OCI-LY7 (cell line): ENCODE results near the gene NSD1. TPM values are rescaled to one million over a fixed set of nuclear protein-coding genes. Genes with fewer than 3 reads are reported as not detected.

Experiments used
- BruUV-seq: library from RNA; stranded (reverse); fragments of 400-500 nt; replicated peaks from 2 replicates; lab custom pipeline; 2021; lab: Mats Ljungman, UMichigan
- CTCF ChIA-PET: fragments of 300-600 bp; sonication (Branson Sonifier 250); formaldehyde crosslinking; loops from one replicate; lab custom pipeline; 2022; ENCODE audit warnings: antibody characterized with exemption; ENCODE audit not compliant: unreplicated experiment; lab: Charles Lee
- POLR2A ChIA-PET: fragments of 300-600 bp; sonication (Branson Sonifier 250); formaldehyde crosslinking; loops from one replicate; lab custom pipeline; 2022; ENCODE audit warnings: antibody characterized with exemption; lab: Charles Lee
- DNase-seq: peaks from one replicate; pipeline ENCODE4 v3.0.0-alpha.2; 2015; ENCODE audit warnings: low spot score
- H2AFZ ChIP-seq: fragments of 200-600 bp; sonication (generic), shearing (Covaris generic); 2 replicates; pipeline ENCODE4 v1.6.1; 2014; ENCODE audit warnings: mild to moderate bottlenecking, antibody characterized with exemption, low read length, moderate library complexity
- H3K27ac ChIP-seq: fragments of 200-600 bp; sonication (generic); 2 replicates; pipeline ENCODE4 v1.5.1; 2014; ENCODE audit warnings: mixed run types, low read depth, mild to moderate bottlenecking, moderate library complexity, low read length, inconsistent platforms; ENCODE audit not compliant: poor library complexity, severe bottlenecking
- H3K36me3 ChIP-seq: fragments of 200-600 bp; sonication (generic); 2 replicates; pipeline ENCODE4 v1.6.1; 2014; ENCODE audit warnings: mild to moderate bottlenecking, antibody characterized with exemption, low read length, moderate library complexity, mixed read lengths; ENCODE audit not compliant: insufficient read depth
- H3K4me1 ChIP-seq: fragments of 200-600 bp; sonication (generic); 2 replicates; pipeline ENCODE4 v1.5.1; 2014; ENCODE audit warnings: mild to moderate bottlenecking, low read length; ENCODE audit not compliant: insufficient read depth, poor library complexity, severe bottlenecking
- H3K4me2 ChIP-seq: fragments of 200-600 bp; sonication (generic); 2 replicates; pipeline ENCODE4 v1.6.1; 2014; ENCODE audit warnings: mild to moderate bottlenecking, low read length
- H3K4me3 ChIP-seq: fragments of 200-600 bp; sonication (generic); 2 replicates; pipeline ENCODE4 v1.5.1; 2014; ENCODE audit warnings: mild to moderate bottlenecking, low read depth, low read length; ENCODE audit not compliant: poor library complexity, severe bottlenecking
- H3K79me2 ChIP-seq: fragments of 200-600 bp; sonication (generic); 2 replicates; pipeline ENCODE4 v1.6.1; 2016; ENCODE audit warnings: low read depth, mild to moderate bottlenecking, low read length, moderate library complexity, mixed read lengths; ENCODE audit not compliant: insufficient read depth
- H3K9me2 ChIP-seq: fragments of 200-600 bp; sonication (generic); 2 replicates; pipeline ENCODE4 v1.6.1; 2016; ENCODE audit warnings: mild to moderate bottlenecking, low read length, mixed read lengths; ENCODE audit not compliant: insufficient read depth
- H3K9me3 ChIP-seq: fragments of 200-600 bp; sonication (generic); 2 replicates; pipeline ENCODE4 v1.6.1; 2014; ENCODE audit warnings: mild to moderate bottlenecking, mixed run types, low read length, mixed read lengths
- H4K20me1 ChIP-seq: fragments of 200-600 bp; sonication (generic); 2 replicates; pipeline ENCODE4 v1.6.1; 2014; ENCODE audit warnings: mild to moderate bottlenecking, antibody characterized with exemption, low read length, moderate library complexity, mixed read lengths; ENCODE audit not compliant: insufficient read depth
- EZH2phosphoT487 ChIP-seq: fragments of 200-600 bp; sonication (generic); IDR thresholded peaks from 2 replicates; pipeline ENCODE4 v1.6.1; 2018; ENCODE audit warnings: low read depth, borderline replicate concordance, mild to moderate bottlenecking, mixed run types, antibody characterized with exemption, low read length, moderate library complexity, mixed read lengths
- intact Hi-C: fragments of 100-400 bp; cut with micrococcal nuclease; formaldehyde crosslinking; loops from one replicate; pipeline ENCODE4 v1.10.0; 2022; ENCODE audit not compliant: unreplicated experiment
- total RNA-seq, 2 experiments: library from RNA; depleted of rRNA in 1 of 2; stranded (reverse); fragments of >200 nt in 1 of 2; shearing (Covaris generic) in 1 of 2; gene quantifications; 2 replicates each; pipeline ENCODE4 v1.2.3, GENCODE V29; 2014 to 2022
- TF ChIP-seq, protein P1 (sequence below): fragments of 200-600 bp; sonication (generic); conservative IDR thresholded peaks from 2 replicates; pipeline ENCODE4 v1.5.1; 2014; ENCODE audit warnings: mild to moderate bottlenecking, antibody characterized with exemption, low read length, moderate library complexity, mixed read lengths

Gene NSD1
- total RNA-seq, 2 experiments from 2014 or later = 64.3 to 142 TPM

DNA sequence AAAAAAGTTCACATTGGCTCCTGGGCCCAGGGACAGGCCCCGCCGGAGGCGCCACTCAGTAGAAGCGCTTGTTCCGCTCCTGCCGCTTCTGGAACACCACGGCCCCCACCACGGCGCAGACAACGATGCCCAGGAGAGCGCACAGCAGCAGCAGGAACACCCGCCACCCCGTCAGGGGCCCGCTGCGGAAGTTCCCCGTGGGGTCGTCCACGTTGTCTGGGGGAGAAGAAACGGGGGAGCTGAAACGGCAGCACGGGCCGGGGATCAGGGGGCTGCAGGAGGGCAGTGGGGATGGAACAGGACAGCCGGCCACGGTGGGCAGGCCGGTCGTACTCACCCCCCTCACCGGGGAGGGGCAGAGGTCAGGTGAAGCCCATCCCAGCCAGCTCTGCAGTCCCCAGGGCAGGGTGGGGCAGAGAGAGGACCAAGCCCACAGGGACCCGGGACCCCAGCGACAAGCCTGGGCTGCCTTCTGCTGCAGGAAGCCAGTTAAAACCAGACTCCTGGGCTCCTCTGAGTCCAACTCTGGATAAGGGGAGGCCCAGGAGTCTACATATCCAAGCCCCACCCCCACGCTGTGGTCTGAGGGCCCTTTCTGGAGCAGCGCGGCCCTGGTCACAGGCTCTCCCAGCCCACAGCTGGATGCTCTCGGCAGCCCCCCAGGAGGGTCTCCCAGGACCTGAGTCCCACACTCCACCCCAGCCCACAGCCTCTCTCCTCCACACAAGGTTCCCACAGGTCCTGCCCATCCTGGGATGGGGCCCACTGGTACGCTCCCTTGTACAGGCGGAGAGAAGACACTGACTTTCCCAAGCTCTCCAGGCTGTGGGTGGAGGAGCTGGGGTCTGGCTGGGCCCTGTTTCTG lies 198.7 kb downstream of the NSD1 start:
- H4K20me1 ChIP-seq = no peaks in the 10 kb centered on the region
- TF ChIP-seq, protein P1, sequence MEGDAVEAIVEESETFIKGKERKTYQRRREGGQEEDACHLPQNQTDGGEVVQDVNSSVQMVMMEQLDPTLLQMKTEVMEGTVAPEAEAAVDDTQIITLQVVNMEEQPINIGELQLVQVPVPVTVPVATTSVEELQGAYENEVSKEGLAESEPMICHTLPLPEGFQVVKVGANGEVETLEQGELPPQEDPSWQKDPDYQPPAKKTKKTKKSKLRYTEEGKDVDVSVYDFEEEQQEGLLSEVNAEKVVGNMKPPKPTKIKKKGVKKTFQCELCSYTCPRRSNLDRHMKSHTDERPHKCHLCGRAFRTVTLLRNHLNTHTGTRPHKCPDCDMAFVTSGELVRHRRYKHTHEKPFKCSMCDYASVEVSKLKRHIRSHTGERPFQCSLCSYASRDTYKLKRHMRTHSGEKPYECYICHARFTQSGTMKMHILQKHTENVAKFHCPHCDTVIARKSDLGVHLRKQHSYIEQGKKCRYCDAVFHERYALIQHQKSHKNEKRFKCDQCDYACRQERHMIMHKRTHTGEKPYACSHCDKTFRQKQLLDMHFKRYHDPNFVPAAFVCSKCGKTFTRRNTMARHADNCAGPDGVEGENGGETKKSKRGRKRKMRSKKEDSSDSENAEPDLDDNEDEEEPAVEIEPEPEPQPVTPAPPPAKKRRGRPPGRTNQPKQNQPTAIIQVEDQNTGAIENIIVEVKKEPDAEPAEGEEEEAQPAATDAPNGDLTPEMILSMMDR = no peak
- no peak for TF ChIP-seq EZH2phosphoT487
- no peak for DNase-seq
- no peak overlapping the region for H3K4me3 ChIP-seq
- no TSS peak for BruUV-seq
- ChIA-PET CTCF (interaction anchor here (0.7 kb wide), 1 partner anchor 140 kb away, joined by 3 read pairs; no protein-coding TSS in a partner anchor), POLR2A (no interaction called here)
- no peak overlapping the region for H3K4me2 ChIP-seq
- intact Hi-C loops = no loop called here
- H3K79me2 ChIP-seq = no peaks in the 10 kb centered on the region
- no peak overlapping the region for H2AFZ ChIP-seq
- H3K27ac ChIP-seq = no peak overlapping the region
- no peaks in the 10 kb centered on the region for H3K9me3 ChIP-seq
- H3K4me1 ChIP-seq = peaks cover 3% of the 10 kb centered on the region
- H3K36me3 ChIP-seq = peaks cover 84% of the 10 kb centered on the region
- H3K9me2 ChIP-seq = no peaks in the 10 kb centered on the region

DNA sequence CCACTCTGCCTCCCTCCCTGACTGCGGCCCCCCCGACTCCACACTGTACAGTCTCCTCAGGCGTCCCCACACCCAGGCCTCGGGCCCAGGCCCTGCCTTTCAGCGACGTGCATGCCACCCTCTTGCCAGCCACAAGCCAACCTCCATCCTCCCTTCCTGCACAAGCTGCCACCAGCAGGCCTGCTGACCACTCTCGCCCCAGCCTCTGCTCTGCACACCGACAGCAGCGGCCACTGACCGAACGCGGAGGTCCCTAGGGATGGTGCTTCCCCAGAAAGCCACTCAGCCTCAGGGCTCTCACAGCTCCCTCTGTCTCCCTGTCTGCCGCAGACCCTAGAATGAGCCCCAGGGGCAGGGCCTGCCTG lies 199.3 kb downstream of the NSD1 start:
- Histone ChIP-seq H3K4me1 (peaks cover 3% of the 10 kb centered on the region), H3K36me3 (peaks cover 84% of the 10 kb centered on the region), H2AFZ (no peak overlapping the region), H3K4me3 (no peak overlapping the region), H3K79me2 (no peaks in the 10 kb centered on the region), H3K9me3 (no peaks in the 10 kb centered on the region), H3K27ac (no peak overlapping the region), H3K4me2 (no peak overlapping the region), H4K20me1 (no peaks in the 10 kb centered on the region), H3K9me2 (no peaks in the 10 kb centered on the region)
- TF ChIP-seq EZH2phosphoT487 = no peak
- TF ChIP-seq, protein P1 = no peak
- DNase-seq = no peak
- BruUV-seq = no TSS peak
- POLR2A ChIA-PET = no interaction called here
- CTCF ChIA-PET = interaction anchor here (0.7 kb wide), 1 partner anchor 139 kb away, joined by 3 read pairs; no protein-coding TSS in a partner anchor
- intact Hi-C loops = no loop called here
